H1 (cell line): Measurements from ENCODE around the gene MYLK4. TPM values are rescaled to one million over a fixed set of nuclear protein-coding genes. Genes with fewer than 3 reads are reported as not detected.

Experiments used
- CTCF ChIA-PET: fragments of 300-600 bp; sonication (Branson Sonifier 250); formaldehyde crosslinking; loops from one replicate; lab custom pipeline; 2021; ENCODE audit not compliant: partially characterized antibody; lab: Charles Lee
- POLR2A ChIA-PET: fragments of 300-600 bp; sonication (Branson Sonifier 250); formaldehyde crosslinking; loops from one replicate; lab custom pipeline; 2021; ENCODE audit warnings: inconsistent platforms; ENCODE audit not compliant: partially characterized antibody; lab: Charles Lee
- DNase-seq, 2 experiments: peaks; one replicate each; pipeline versions ENCODE4 v3.0.0 to v3.0.0-alpha.2; 2010 to 2022; ENCODE audit warnings: low spot score in 2 of 2, low read depth in 1 of 2, mixed read lengths in 1 of 2
- FAIRE-seq: peaks from 2 replicates; lab custom pipeline; 2011; peaks lifted over from hg19 to GRCh38; lab: Jason Lieb, UNC
- H2AFZ ChIP-seq: 2 replicates; pipeline ENCODE4 v1.8.1; 2012; ENCODE audit warnings: low read length, inconsistent platforms
- H2AK5ac ChIP-seq: 2 replicates; pipeline ENCODE4 v1.6.1; 2013; ENCODE audit warnings: low read depth, low read length
- H2BK120ac ChIP-seq: replicated peaks from 2 replicates; pipeline ENCODE3; 2013; ENCODE audit warnings: low read depth, low read length, inconsistent platforms
- H2BK12ac ChIP-seq: 2 replicates; pipeline ENCODE4 v1.6.1; 2013; ENCODE audit warnings: low read depth, low read length
- H2BK15ac ChIP-seq: 2 replicates; pipeline ENCODE4 v1.6.1; 2013; ENCODE audit warnings: low read length
- H2BK20ac ChIP-seq: 2 replicates; pipeline ENCODE4 v1.6.1; 2013; ENCODE audit warnings: low read length
- H2BK5ac ChIP-seq: 2 replicates; pipeline ENCODE4 v1.6.1; 2013; ENCODE audit warnings: low read depth, low read length
- H3K14ac ChIP-seq: 2 replicates; pipeline ENCODE4 v1.6.1; 2013; ENCODE audit warnings: inconsistent platforms; ENCODE audit not compliant: insufficient read length
- H3K18ac ChIP-seq: 2 replicates; pipeline ENCODE4 v1.6.1; 2013; ENCODE audit warnings: low read length; ENCODE audit errors: extremely low read depth
- H3K23ac ChIP-seq: 2 replicates; pipeline ENCODE4 v1.6.1; 2013; ENCODE audit warnings: inconsistent platforms; ENCODE audit not compliant: insufficient read length
- H3K23me2 ChIP-seq: 2 replicates; pipeline ENCODE4 v1.6.1; 2013; ENCODE audit warnings: low read depth, low read length
- H3K27ac ChIP-seq: 2 replicates; pipeline ENCODE4 v1.6.1; 2011; ENCODE audit warnings: low read depth, low read length, inconsistent platforms
- H3K27me3 ChIP-seq, 4 experiments: replicated peaks in 1 of 4; 1 replicate in 1 of 4; 2 replicates in 3 of 4; pipeline versions ENCODE4 v1.6.1 to v1.8.1; 2011 to 2013; ENCODE audit warnings: low read length in 3 of 4, mild to moderate bottlenecking in 3 of 4, inconsistent platforms in 2 of 4, mixed read lengths in 2 of 4, moderate library complexity in 1 of 4; ENCODE audit not compliant: control insufficient read depth in 3 of 4, insufficient read depth in 3 of 4; ENCODE audit errors: extremely low read depth in 1 of 4
- H3K36me3 ChIP-seq, 4 experiments: 2 replicates each; pipeline versions ENCODE4 v1.6.1 to v1.8.1; 2011 to 2013; ENCODE audit warnings: mild to moderate bottlenecking in 4 of 4, low read length in 3 of 4, moderate library complexity in 2 of 4, control low read depth in 1 of 4, inconsistent platforms in 1 of 4; ENCODE audit not compliant: insufficient read depth in 4 of 4, control insufficient read depth in 2 of 4
- H3K4ac ChIP-seq: replicated peaks from 2 replicates; pipeline ENCODE3; 2013; ENCODE audit warnings: low read length, low read depth, mixed read lengths, inconsistent platforms; ENCODE audit not compliant: insufficient read length
- H3K4me1 ChIP-seq, 4 experiments: replicated peaks in 1 of 4; 1 replicate in 1 of 4; 2 replicates in 3 of 4; pipeline versions ENCODE4 v1.6.1 to v1.8.1; 2011 to 2013; ENCODE audit warnings: low read length in 3 of 4, inconsistent platforms in 2 of 4, mixed read lengths in 1 of 4; ENCODE audit not compliant: insufficient read depth in 4 of 4, control insufficient read depth in 3 of 4
- H3K4me2 ChIP-seq, 2 experiments: 2 replicates each; pipeline versions ENCODE4 v1.6.1 to v1.8.1; 2011 to 2013; ENCODE audit warnings: low read depth in 2 of 2, low read length in 2 of 2, control low read depth in 1 of 2, inconsistent platforms in 1 of 2, mild to moderate bottlenecking in 1 of 2; ENCODE audit not compliant: insufficient read depth in 1 of 2
- H3K4me3 ChIP-seq, 4 experiments: fragments of 200-600, 300-600 bp in 1 of 4; sonication (generic), shearing (Covaris generic), sonication (Bioruptor Twin) in 1 of 4; 2 replicates each; pipeline versions ENCODE4 v1.5.1 to v1.8.1; 2011 to 2016; ENCODE audit warnings: low read length in 4 of 4, low read depth in 3 of 4, control low read depth in 2 of 4, inconsistent platforms in 2 of 4, mild to moderate bottlenecking in 2 of 4, mixed read lengths in 1 of 4, moderate library complexity in 1 of 4; ENCODE audit not compliant: insufficient read depth in 2 of 4; ENCODE audit errors: extremely low read depth in 1 of 4
- H3K56ac ChIP-seq: replicated peaks from 2 replicates; pipeline ENCODE3; 2013; ENCODE audit warnings: low read depth, mild to moderate bottlenecking, mixed read lengths, low read length, inconsistent platforms; ENCODE audit not compliant: insufficient read length
- H3K79me1 ChIP-seq: 2 replicates; pipeline ENCODE4 v1.6.1; 2013; ENCODE audit warnings: low read depth, low read length, control low read depth
- H3K79me2 ChIP-seq, 2 experiments: 2 replicates each; pipeline versions ENCODE4 v1.6.1 to v1.8.1; 2012 to 2013; ENCODE audit warnings: low read length in 2 of 2, mild to moderate bottlenecking in 2 of 2, inconsistent platforms in 1 of 2; ENCODE audit not compliant: insufficient read depth in 2 of 2, control insufficient read depth in 1 of 2
- H3K9ac ChIP-seq, 4 experiments: replicated peaks in 1 of 4; 1 replicate in 1 of 4; 2 replicates in 3 of 4; pipeline versions ENCODE4 v1.6.1 to v1.8.1; 2011 to 2013; ENCODE audit warnings: low read depth in 3 of 4, low read length in 3 of 4, control low read depth in 2 of 4, mild to moderate bottlenecking in 2 of 4, moderate library complexity in 2 of 4, inconsistent platforms in 1 of 4; ENCODE audit errors: extremely low read depth in 1 of 4
- H3K9me3 ChIP-seq, 2 experiments: 2 replicates each; pipeline versions ENCODE4 v1.6.1 to v1.8.1; 2012 to 2013; ENCODE audit warnings: mild to moderate bottlenecking in 2 of 2, moderate library complexity in 2 of 2, control low read depth in 1 of 2, inconsistent platforms in 1 of 2, low read depth in 1 of 2, low read length in 1 of 2, mixed read lengths in 1 of 2; ENCODE audit not compliant: insufficient read depth in 2 of 2
- H4K20me1 ChIP-seq, 2 experiments: replicated peaks in 1 of 2; 2 replicates each; pipeline versions ENCODE3 to v1.8.1; 2011 to 2013; ENCODE audit warnings: inconsistent platforms in 2 of 2, low read length in 2 of 2, mild to moderate bottlenecking in 1 of 2; ENCODE audit not compliant: insufficient read depth in 2 of 2, control insufficient read depth in 1 of 2
- H4K5ac ChIP-seq: 2 replicates; pipeline ENCODE4 v1.6.1; 2013; ENCODE audit warnings: low read length, low read depth, mixed read lengths, inconsistent platforms; ENCODE audit not compliant: insufficient read length
- H4K8ac ChIP-seq: 2 replicates; pipeline ENCODE4 v1.8.0; 2013; ENCODE audit warnings: mild to moderate bottlenecking, moderate library complexity, low read length, inconsistent platforms; ENCODE audit not compliant: insufficient read depth; ENCODE audit errors: extremely low read depth
- H4K91ac ChIP-seq: replicated peaks from 2 replicates; pipeline ENCODE3; 2013; ENCODE audit warnings: low read length, mixed read lengths, inconsistent platforms; ENCODE audit not compliant: insufficient read length
- BACH1 ChIP-seq: IDR thresholded peaks from 2 replicates; pipeline ENCODE4 v1.6.1; 2012; ENCODE audit warnings: low read length, improper control_type of control experiment
- CHD1 ChIP-seq: IDR thresholded peaks from 2 replicates; pipeline ENCODE4 v1.6.1; 2012; ENCODE audit warnings: low read depth, low read length, improper control_type of control experiment
- EZH2 ChIP-seq: fragments of 200-600 bp; sonication (generic); IDR thresholded peaks from 2 replicates; pipeline ENCODE4 v1.7.1; 2012; ENCODE audit warnings: low read depth, mild to moderate bottlenecking, moderate library complexity, low read length, inconsistent platforms; ENCODE audit not compliant: severe bottlenecking
- SP1 ChIP-seq: IDR thresholded peaks from 2 replicates; pipeline ENCODE4 v1.6.1; 2011; ENCODE audit warnings: low read depth, low read length
- WGBS, 2 experiments: shearing (Covaris generic) in 1 of 2; methylation state at CpG; one replicate each; pipeline versions ENCODE4 v1.1.6 to v1.1.7; 2013 to 2015; ENCODE audit warnings: low lambda C conversion rate in 2 of 2, mixed read lengths in 2 of 2, inconsistent platforms in 1 of 2, low coverage in 1 of 2, missing lambda C conversion rate in 1 of 2; ENCODE audit not compliant: insufficient replicate concordance in 2 of 2, insufficient coverage in 1 of 2, insufficient read length in 1 of 2; ENCODE audit errors: extremely low coverage in 1 of 2, missing lambda C conversion rate in 1 of 2; 5-methylcytosine and 5-hydroxymethylcytosine counted together
- polyA plus RNA-seq, 7 experiments: library from polyadenylated mRNA; depleted of rRNA in 3 of 7; stranded (reverse) in 5 of 7; unstranded in 2 of 7; fragments of >200 nt in 5 of 7; fragments of 200-250 nt in 2 of 7; gene quantifications; 1 replicate in 5 of 7; 2 replicates in 1 of 7; 4 replicates in 1 of 7; pipeline versions ENCODE4 v1.2.1 to v1.2.3, GENCODE V29; 2011 to 2013; ENCODE audit warnings: missing spikeins in 2 of 7, mixed read lengths in 2 of 7
- total RNA-seq: library from RNA; stranded (reverse); fragmentation: NEBNext Ultra II Directional; extraction: Animal tissue kit (Norgen Biotek cat#: 25700); gene quantifications from 2 replicates; pipeline ENCODE4 v1.2.1, GENCODE V29; 2021

Gene MYLK4
- total and polyA plus RNA-seq, 2 of the 8 experiments (the other 6 are each of a cell fraction or from before 2014, with no cell fraction given), result 0.11 to 0.17 TPM

- no peak overlapping the region for H4K5ac ChIP-seq
- ChIA-PET POLR2A (no interaction called here), CTCF (interaction anchor here (0.9 to 9.0 kb wide), 5 partner anchors 8 to 36 kb away, joined by 3 to 163 read pairs (median 3); partner anchors contain the start of gene MYLK4)
- H2BK15ac ChIP-seq, result no peak overlapping the region
- no peaks in the 10 kb centered on the region; the same call in 1 of the 2 replicates for H3K23me2 ChIP-seq
- H2BK5ac ChIP-seq, result no peak overlapping the region
- H3K23ac ChIP-seq, result no peak overlapping the region
- H3K79me2 ChIP-seq, result no peaks in the 10 kb centered on the region
- no peak overlapping the region for H3K18ac ChIP-seq
- no peaks in the 10 kb centered on the region for H3K9me3 ChIP-seq
- no peak overlapping the region for H3K56ac ChIP-seq
- no peak overlapping the region for H2BK20ac ChIP-seq
- no peak overlapping the region for H2BK120ac ChIP-seq
- no peak overlapping the region for H3K4me2 ChIP-seq
- no peak overlapping the region for H2AFZ ChIP-seq
- H3K4me3 ChIP-seq, result no peak overlapping the region
- no peak overlapping the region for H2BK12ac ChIP-seq
- no peak overlapping the region for H3K4ac ChIP-seq
- H3K36me3 ChIP-seq, result no peaks in the 10 kb centered on the region
- 95% methylated on average over 3 of the region's 3 CpGs; no CpG with 5 or more reads in 1 of the 2 experiments for WGBS, 2 experiments
- DNase-seq (no peak), FAIRE-seq (no peak)
- H4K8ac ChIP-seq, result no peak overlapping the region
- H4K20me1 ChIP-seq, result no peaks in the 10 kb centered on the region
- TF ChIP-seq SP1 (no peak), CHD1 (no peak), BACH1 (no peak), EZH2 (no peak)
- H3K27ac ChIP-seq, result no peak overlapping the region
- H3K14ac ChIP-seq, result no peak overlapping the region
- H2AK5ac ChIP-seq, result no peak overlapping the region
- H4K91ac ChIP-seq, result no peak overlapping the region
- no peaks in the 10 kb centered on the region for H3K27me3 ChIP-seq
- H3K9ac ChIP-seq, result no peak overlapping the region
- no peaks in the 10 kb centered on the region for H3K79me1 ChIP-seq
- no peaks in the 10 kb centered on the region for H3K4me1 ChIP-seq
Observed at GRCh38 chr6:2755456-2755855, 4.7 kb upstream of the MYLK4 start.
